ENCODE data around the gene CREBBP.

GRCh38 chr16:3734084-3734757, 146.3 kb downstream of the CREBBP start:
- TF ChIP-seq CTCF (IDR thresholded peaks at IDR 0.05) = no peak
- TF ChIP-seq POLR2A (IDR thresholded peaks at IDR 0.05) = no peak
